ENCODE results near the gene PKD1.

PKD1 gene

DNA sequence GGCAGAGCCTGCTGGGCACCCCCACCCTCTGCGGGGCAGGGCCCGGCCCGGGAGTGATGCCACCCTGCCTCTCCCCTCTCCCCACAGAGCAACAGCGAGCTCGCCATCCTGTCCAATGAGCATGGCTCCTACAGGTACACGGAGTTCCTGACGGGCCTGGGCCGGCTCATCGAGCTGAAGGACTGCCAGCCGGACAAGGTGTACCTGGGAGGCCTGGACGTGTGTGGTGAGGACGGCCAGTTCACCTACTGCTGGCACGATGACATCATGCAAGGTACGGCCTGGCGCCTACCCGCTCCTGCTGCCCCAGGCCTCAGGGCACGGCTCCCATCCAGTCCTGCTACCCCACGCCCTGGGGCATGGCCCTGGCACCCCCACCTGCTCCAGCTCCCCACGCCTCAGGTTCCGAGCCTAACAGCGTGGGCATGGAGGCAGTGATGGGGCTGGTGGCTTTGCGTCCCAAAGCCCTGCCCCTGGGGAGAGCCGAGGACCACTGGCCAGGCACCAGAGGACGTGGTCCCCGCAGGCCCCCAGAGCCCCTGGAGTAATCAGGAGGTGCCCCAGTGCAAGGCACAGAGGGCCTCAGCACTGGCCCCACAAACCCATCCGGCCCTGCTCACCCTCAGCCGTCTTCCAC is 49.5 kb downstream of the PKD1 start:
- TF ChIP-seq POLR2AphosphoS5 (IDR thresholded peaks at IDR 0.05; ENCODE audit: low read depth, low read length) (0 out of 2 replicates have a peak, but pooled peaks have one; percentile 5), TAF1 (IDR thresholded peaks at IDR 0.05; ENCODE audit: borderline replicate concordance, low read depth, low read length) (no peak)
- no peak for DNase-seq (ENCODE audit: insufficient read length)
- FAIRE-seq: no peak

DNA sequence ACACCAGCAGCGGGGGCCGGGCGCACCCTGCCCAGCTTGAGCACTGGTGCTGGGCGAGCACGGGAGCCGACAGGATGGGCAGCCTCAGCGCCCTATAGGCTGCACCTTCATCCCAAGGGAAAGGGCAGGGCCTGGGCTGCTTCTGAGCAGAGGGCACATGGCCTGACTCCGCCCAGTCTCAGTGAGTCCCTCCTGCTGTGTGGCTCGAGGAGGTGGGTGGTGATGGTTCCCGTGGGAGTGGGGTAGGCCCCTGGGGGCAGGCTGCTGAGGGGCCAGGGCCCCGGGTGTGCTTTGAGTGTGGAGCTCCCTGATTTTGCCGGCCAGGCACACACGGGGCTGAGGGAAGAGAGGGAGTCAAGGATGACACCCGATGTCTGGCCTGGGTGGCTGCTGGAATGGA is 50.0 kb downstream of the PKD1 start:
- FAIRE-seq (no peak), DNase-seq (ENCODE audit: insufficient read length) (no peak)
- TF ChIP-seq POLR2AphosphoS5 (IDR thresholded peaks at IDR 0.05; ENCODE audit: low read depth, low read length) (no peak), POLR2A (IDR thresholded peaks at IDR 0.05; ENCODE audit: low read depth, low read length) (no peak), TAF1 (IDR thresholded peaks at IDR 0.05; ENCODE audit: borderline replicate concordance, low read depth, low read length) (no peak)

GRCh38 chr16:2084895-2085625 is 50.6 kb downstream of the PKD1 start:
- TF ChIP-seq POLR2AphosphoS5 (IDR thresholded peaks at IDR 0.05; ENCODE audit: low read depth, low read length) (no peak), POLR2A (IDR thresholded peaks at IDR 0.05; ENCODE audit: low read depth, low read length) (no peak), TAF1 (IDR thresholded peaks at IDR 0.05; ENCODE audit: borderline replicate concordance, low read depth, low read length) (no peak)
- DNase-seq (ENCODE audit: insufficient read length): no peak
- no peak for FAIRE-seq

GRCh38 chr16:2083876-2084780 is 51.6 kb downstream of the PKD1 start:
- TF ChIP-seq POLR2AphosphoS5 (IDR thresholded peaks at IDR 0.05; ENCODE audit: low read depth, low read length) (no peak), POLR2A (IDR thresholded peaks at IDR 0.05; ENCODE audit: low read depth, low read length) (no peak), TAF1 (IDR thresholded peaks at IDR 0.05; ENCODE audit: borderline replicate concordance, low read depth, low read length) (no peak)

GRCh38 chr16:2083409-2083808 is 52.3 kb downstream of the PKD1 start:
- TF ChIP-seq TAF1 (IDR thresholded peaks at IDR 0.05; ENCODE audit: borderline replicate concordance, low read depth, low read length) (no peak), POLR2AphosphoS5 (IDR thresholded peaks at IDR 0.05; ENCODE audit: low read depth, low read length) (no peak), POLR2A (IDR thresholded peaks at IDR 0.05; ENCODE audit: low read depth, low read length) (no peak)
- no peak for DNase-seq (ENCODE audit: insufficient read length)
- FAIRE-seq: no peak

More at GRCh38 chr16:2083876-2084780, 51.6 kb downstream of the PKD1 start:
- DNase-seq (ENCODE audit: insufficient read length) (no peak), FAIRE-seq (no peak)

- FAIRE-seq: no peak
- no peak for DNase-seq (ENCODE audit: insufficient read length)
- TF ChIP-seq POLR2A (IDR thresholded peaks at IDR 0.05; ENCODE audit: low read depth, low read length) (no peak), TAF1 (IDR thresholded peaks at IDR 0.05; ENCODE audit: borderline replicate concordance, low read depth, low read length) (no peak)
Observed at GRCh38 chr16:2082983-2083364, 52.7 kb downstream of the PKD1 start.

- FAIRE-seq: no peak
- DNase-seq (ENCODE audit: insufficient read length): no peak
Observed at GRCh38 chr16:2082171-2082982, 53.3 kb downstream of the PKD1 start.

GRCh38 chr16:2081201-2082084 is 54.3 kb downstream of the PKD1 start:
- DNase-seq (ENCODE audit: insufficient read length) (no peak), FAIRE-seq (no peak)
- TF ChIP-seq POLR2AphosphoS5 (IDR thresholded peaks at IDR 0.05; ENCODE audit: low read depth, low read length) (no peak), TAF1 (IDR thresholded peaks at IDR 0.05; ENCODE audit: borderline replicate concordance, low read depth, low read length) (no peak)

More at GRCh38 chr16:2082171-2082982, 53.3 kb downstream of the PKD1 start:
- TF ChIP-seq TAF1 (IDR thresholded peaks at IDR 0.05; ENCODE audit: borderline replicate concordance, low read depth, low read length) (no peak), POLR2A (IDR thresholded peaks at IDR 0.05; ENCODE audit: low read depth, low read length) (no peak), POLR2AphosphoS5 (IDR thresholded peaks at IDR 0.05; ENCODE audit: low read depth, low read length) (no peak)

DNA sequence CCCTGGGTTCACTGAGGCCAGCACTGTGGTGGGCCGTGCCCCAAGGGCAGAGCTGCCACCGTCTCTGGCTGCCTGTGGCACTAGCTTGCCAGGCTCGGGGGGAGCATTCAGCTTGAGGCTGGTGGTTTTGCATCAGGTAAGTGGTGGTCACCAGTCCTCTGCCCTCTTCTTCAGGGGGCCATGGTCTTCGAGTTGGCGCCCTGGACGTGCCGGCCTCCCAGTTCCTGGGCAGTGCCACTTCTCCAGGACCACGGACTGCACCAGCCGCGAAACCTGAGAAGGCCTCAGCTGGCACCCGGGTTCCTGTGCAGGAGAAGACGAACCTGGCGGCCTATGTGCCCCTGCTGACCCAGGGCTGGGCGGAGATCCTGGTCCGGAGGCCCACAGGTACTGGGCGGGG is 55.7 kb downstream of the PKD1 start:
- no peak for DNase-seq (ENCODE audit: insufficient read length)
- no peak for FAIRE-seq

DNA sequence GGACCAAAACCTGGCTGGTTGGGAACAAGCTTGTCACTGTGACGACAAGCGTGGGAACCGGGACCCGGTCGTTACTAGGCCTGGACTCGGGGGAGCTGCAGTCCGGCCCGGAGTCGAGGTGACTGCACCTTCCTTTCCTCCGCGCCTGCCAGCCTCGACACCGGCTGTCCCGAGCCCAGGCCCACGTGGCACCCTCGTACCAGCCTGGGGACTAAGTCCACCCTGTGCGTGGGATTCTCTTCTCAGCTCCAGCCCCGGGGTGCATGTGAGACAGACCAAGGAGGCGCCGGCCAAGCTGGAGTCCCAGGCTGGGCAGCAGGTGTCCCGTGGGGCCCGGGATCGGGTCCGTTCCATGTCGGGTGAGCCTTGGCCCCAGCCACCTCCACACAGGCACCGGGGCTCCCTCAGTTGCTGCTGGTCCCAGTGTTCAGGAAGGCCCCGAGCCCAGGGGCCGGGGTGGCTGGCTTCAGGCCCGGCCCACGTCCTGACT is 56.3 kb downstream of the PKD1 start:
- FAIRE-seq: no peak
- TF ChIP-seq POLR2AphosphoS5 (IDR thresholded peaks at IDR 0.05; ENCODE audit: low read depth, low read length) (no peak), TAF1 (IDR thresholded peaks at IDR 0.05; ENCODE audit: borderline replicate concordance, low read depth, low read length) (no peak), POLR2A (IDR thresholded peaks at IDR 0.05; ENCODE audit: low read depth, low read length) (no peak)
- DNase-seq (ENCODE audit: insufficient read length): no peak

More for the DNA sequence above, 55.7 kb downstream of the PKD1 start:
- TF ChIP-seq POLR2A (IDR thresholded peaks at IDR 0.05; ENCODE audit: low read depth, low read length): no peak
- no peak for TF ChIP-seq TAF1 (IDR thresholded peaks at IDR 0.05; ENCODE audit: borderline replicate concordance, low read depth, low read length)
- no peak for TF ChIP-seq POLR2AphosphoS5 (IDR thresholded peaks at IDR 0.05; ENCODE audit: low read depth, low read length)

Data from GM12892 (cell line).